NOMO-1 treated with dmso at 0.1 percent for 144 hours (cell line): ENCODE measurements around the gene ZBED5.

Source experiments
- DNase-seq: peaks from one replicate; lab custom pipeline; 2025; ENCODE audit not compliant: unreplicated experiment; lab: John Stamatoyannopoulos, UW

Gene ZBED5

DNA sequence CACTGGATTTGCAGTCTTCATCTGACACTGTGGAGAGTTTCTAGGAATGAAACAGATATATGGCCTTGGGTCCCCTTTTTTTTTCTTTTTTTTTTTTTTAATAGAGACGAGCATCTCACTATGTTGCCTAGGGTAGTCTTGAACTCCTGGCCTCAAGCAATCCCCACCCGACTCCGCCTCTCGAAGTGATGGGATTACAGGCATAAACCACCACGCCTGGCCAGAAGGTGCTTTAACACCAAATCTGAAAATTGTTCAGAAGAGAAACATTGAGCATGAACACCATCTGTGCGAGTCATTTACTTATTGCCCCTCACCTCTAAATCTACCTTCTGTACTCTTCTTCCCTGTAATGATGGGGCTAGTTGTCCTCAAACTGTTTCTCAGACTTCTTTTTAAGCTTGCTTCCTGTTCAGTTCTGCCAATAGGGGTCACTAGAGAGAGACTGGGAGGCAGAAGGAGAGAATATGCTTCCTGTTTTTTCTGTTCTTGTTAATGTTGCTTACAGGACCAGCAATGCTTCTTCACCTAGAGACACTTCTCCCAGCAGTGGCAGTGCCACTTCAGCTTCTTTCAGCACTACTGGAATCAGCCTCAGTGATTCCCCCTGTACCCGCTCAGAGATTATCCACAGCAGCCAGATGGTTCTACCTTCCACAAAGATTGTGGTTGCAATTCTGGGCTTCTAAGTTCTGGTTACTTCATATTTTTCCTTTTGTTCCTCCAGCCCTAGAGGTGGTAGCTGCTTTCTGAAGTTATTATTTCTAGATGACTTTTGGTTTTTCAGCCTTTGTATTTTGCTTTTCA lies 20.8 kb upstream of the ZBED5 start:
- peak; percentile 72 for DNase-seq

DNA sequence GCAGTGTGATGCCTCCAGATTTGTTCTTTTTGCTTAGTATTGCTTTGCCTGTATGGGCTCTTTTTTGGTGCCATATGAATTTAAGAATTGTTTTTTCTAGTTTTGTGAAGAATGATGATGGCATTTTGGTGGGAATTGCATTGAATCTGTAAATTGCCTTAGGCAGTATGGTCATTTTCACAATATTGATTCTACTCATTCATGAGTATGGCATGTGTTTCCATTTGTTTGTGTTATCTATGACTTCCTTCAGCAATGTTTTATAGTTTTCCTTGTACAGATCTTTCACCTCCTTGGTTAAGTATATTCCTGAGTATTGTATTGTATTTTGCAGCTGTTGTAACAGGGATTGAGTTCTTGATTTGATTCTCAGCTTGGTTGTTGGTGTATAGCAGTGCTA lies 18.3 kb upstream of the ZBED5 start:
- no peak for DNase-seq

DNA sequence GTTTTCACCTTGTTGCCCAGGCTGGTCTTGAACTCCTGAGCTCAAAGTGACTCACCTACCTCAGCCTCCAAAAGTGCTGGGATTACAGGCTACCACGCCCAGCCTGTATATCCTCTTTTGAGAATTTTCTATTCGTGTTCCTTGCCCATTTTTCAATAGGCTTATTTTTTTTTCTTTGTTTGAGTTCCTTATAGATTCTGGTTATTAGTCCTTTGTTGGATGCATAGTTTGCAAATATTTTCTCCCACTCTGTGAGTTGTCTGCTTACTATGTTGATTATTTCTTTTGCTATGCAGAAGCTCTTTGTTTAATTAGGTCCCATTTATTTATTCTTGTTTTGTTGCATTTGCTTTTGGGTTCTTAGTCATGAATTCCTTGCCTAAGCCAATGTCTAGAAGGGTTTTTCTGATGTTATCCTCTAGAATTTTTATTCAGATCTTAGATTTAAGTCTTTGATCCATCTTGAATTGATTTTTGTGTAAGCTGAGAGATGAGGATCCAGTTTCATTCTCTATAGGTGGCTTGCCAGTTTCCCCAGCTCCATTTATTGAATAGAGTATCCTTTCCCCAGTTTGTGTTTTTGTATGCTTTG lies 17.7 kb upstream of the ZBED5 start:
- DNase-seq, result no peak

DNA sequence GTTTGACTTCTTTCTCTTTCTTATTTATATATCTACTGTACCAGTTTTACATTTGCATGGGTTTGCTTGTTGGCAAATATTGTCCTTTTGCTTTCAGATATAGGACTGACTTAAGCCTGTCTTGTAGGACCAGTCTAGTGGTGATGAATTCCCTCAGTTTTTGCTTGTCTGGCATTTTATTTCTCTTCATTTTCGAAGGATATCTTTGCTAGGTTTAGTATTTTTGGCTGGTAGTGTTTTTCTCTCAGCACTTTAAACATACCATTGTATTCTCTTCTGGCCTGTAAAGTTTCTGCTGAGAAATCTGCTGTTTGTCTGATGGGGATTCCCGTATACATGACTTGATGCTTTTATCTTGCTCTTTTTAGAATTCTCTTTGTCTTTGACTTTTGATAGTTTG lies 14.2 kb upstream of the ZBED5 start:
- no peak for DNase-seq

DNA sequence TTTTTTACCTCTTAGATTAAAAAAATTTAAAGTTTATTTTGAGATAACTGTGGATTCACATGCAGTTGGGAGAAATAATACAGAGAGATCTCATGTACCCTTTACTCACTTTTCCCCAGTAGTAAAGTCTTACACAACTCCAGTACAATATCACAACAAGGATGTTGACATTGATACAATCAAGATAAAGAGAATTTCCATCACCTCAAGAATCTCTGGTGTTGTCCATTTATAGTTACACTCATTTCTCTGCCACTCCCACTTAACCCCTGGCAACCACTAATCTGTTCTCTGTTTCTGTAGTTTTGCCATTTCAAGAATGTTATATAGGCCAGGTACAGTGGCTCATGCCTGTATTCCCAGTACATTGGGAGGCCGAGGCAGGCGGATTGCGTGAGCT lies 10.5 kb upstream of the ZBED5 start:
- DNase-seq, result no peak

DNA sequence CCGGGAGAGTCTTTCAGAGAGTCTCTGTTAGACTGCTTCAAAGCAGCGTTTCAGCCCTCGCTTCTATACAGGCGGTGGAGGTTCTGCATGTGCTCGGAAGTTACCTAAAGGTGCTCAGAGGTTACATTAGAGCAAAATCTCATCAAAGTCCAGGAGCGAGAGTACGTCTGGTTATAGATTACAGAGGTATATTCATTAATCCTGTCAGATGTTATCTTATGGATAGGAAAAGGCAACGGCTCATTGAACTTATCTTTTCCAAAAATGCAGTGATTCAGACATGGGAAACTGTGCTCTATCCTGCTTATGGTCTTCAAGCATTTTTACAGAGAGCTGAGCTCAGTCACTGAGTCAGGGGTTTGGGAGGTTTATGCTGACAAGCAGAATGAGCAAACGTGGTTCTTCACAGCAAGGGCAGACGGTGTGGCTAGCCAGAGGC lies 9.1 kb upstream of the ZBED5 start:
- no peak for DNase-seq

DNA sequence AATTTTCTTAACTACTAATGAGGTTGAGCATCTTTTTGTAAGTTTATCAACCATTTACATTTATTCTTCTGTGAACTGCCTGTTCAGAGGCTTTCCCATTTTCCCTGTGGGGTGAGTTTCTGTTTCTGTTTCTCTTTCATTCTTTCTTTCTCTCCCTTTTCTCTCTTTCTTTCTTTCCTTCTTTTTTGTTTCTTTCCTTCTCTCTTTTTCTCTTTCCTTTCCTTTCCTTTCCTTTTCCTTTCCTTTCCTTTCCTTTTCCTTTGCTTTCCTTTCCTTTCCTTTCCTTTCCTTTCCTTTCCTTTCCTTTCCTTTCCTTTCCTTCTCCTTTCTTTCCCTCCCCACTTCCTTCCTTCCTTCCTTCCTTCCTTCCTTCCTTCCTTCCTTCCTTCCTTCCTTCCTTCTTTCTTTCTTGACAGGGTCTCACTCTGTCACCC lies 8.0 kb upstream of the ZBED5 start:
- no peak for DNase-seq

DNA sequence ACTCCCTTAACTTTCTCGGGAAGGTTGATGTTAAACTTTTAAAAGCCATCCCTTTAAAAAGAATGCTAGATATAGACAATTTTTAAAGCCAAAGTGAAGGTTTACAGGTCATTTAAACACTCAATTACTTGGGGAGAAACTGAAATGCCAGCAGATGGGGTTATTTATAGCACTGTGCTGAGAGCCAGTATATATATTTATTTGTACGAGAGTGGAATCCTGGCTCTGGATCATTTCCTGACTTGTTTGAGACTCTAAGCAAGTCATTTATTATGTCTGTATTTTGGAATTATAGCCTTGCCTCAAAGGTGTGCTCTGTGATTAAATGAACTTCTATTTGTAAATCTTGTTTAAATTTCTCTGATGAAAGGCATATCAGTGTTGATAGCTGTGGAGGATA lies 6.8 kb upstream of the ZBED5 start:
- no peak for DNase-seq

DNA sequence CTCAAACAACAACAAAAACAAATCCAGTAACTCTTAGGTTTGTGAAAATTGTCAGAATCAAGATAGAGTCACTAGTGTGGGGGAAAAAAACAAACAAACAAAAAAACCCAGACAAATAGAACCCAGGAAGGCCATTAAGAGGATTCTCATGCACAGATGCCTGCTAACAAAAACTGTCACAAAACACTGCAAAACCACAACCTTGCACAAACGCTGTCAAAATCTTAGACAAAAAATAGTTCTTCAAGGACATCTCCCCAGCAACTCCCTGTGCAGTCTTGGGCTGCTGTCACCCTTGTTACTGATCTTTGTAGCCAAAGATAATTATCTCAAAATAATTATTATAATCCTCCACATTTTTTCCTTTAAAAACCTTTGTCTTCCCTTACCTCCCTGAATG lies 4.6 kb upstream of the ZBED5 start:
- no peak for DNase-seq

DNA sequence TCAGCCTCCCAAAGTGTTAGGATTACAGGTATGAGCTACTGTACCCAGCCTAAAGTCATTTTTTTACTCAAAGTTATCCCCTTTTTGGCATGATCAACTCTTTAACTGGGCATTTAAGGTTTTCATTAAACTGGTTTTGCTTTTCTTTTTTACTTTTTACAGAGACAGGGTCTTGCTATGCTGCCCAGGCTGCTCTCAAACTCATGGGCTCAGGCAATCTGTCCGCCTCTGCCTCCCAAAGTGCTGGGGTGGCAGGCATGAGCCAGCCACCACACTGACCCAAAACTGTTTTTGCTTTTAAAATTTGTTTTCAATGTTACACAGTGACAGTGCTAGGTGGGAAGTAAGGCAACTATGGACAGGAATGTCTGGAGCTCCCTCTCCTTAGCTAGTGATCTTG lies 3.9 kb upstream of the ZBED5 start:
- no peak for DNase-seq

DNA sequence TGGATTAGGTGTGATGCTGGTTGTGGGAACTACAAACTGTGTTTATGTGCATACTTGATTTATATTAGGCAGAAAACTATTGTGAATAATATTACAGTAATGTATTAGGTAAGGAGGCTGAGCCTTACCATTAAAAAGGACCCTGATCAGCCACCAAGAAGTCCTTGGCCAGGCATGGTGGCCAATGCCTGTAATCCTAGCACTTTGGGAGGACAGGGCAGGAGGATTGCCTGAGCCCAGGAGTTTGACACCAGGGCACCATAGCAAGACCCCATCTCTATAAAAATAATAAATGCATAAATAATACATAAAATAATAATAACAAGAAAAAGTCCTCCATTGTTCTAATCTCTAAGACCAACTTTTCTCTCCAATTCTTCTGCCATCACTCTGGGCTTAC lies 3.2 kb upstream of the ZBED5 start:
- DNase-seq, result no peak

DNA sequence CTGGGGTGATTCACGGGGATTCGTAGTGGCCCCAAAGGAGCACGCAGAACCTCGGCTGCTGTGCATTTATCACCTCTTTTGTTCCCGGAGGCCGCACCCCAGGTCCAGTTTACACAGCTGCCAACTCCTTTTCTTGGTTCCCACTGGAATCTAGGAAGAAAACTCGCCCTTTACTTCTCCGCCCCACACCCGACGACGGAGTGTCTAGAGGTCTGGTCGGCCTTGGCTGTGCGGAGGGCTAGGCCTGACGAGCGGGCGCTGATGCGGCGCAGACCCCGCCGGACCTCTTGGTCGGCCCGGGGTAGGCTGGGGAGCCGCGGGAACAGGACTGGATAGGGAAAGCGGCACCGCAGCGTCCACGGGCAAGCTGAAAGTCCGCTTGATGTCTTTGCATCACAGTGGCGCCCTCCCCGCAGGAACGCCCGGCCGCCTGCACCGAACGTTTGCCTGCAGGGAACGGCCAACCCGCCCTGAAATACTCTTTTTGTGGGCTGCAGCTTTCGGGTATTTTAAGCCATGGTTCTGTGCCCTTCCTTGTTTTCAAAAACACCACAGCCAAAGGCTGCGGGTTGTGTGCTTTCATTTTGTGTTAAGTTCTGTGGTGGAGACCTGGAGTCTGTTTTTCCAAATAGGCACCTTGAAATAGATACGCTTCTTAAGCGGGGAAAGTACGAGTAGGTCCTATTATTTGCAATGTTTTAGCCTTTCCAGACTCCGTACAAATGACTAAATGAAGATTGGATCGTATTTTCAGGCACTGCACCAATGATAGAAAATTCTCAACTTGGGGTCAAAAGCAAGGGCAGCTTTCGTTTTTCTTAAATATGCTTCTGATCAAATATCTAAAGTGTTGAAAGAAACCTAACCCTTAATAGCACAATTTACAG lies 829 bp upstream of the ZBED5 start:
- peak; percentile 32 for DNase-seq

DNA sequence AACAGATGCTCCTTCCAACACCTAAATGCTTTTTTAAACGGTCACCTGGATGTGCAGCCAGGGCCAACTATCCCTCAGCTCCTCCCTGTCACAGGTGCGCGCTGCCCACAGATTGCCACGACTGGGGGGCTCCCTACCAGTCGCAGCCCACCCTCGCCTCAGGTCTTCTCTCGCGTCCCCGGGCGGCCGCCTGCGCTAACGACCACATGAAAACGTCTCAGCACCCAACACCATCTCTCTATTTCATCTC lies 469 bp downstream of the ZBED5 start:
- DNase-seq, result no peak

DNA sequence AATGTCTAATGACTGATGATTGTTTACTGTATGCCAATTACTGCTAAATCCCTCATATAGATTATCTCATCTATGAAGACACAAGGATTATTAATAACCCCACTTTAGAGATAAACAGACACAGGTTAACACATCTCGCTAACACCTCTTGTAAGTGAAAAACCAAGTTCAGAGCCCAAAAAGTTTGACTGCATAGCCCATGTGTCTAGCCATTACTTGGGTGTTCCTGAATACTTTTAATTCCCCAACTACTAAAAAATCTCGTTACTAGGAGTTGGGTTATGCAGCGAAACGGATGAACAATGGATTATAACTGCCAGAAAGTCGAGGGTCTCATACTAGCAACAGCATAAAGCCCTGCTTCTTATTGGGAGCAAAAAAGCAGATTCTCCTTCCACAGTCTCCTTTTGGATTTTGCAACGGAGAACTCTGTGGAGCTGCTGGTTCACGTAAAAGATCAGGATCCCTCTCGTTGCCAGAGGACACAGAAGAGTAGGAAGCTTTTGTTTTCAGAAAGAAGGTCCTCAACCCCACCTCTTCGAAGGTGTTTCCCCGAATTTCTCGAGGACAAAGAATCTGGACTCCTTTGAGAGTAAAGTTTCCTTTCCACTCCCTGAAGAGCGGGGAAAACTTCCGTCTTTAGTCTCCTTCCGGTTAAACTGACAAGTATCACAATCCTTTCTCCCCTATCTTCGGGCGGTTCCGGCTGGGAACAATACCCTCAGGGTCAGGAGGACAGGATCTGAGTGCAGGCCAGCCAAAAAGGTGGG lies 979 bp downstream of the ZBED5 start:
- no peak for DNase-seq

DNA sequence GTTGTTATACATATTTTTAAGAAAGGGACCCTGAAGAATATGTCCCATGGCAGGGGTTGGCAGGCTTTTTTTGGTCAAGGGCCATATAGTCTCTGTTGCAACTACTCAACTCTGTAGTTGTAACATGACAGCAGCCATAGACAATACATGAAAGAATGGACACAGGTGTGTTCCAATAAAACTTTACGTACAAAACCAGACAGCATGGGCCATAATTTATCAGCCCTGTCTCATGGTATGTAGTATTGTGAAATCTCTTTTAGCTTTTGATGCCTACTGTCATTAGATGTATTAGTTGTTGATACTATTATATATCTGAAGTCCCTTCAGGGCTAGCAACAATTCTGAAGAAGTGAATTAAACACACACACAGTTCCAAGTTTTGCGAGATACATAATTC lies 2.6 kb downstream of the ZBED5 start:
- DNase-seq, result no peak

DNA sequence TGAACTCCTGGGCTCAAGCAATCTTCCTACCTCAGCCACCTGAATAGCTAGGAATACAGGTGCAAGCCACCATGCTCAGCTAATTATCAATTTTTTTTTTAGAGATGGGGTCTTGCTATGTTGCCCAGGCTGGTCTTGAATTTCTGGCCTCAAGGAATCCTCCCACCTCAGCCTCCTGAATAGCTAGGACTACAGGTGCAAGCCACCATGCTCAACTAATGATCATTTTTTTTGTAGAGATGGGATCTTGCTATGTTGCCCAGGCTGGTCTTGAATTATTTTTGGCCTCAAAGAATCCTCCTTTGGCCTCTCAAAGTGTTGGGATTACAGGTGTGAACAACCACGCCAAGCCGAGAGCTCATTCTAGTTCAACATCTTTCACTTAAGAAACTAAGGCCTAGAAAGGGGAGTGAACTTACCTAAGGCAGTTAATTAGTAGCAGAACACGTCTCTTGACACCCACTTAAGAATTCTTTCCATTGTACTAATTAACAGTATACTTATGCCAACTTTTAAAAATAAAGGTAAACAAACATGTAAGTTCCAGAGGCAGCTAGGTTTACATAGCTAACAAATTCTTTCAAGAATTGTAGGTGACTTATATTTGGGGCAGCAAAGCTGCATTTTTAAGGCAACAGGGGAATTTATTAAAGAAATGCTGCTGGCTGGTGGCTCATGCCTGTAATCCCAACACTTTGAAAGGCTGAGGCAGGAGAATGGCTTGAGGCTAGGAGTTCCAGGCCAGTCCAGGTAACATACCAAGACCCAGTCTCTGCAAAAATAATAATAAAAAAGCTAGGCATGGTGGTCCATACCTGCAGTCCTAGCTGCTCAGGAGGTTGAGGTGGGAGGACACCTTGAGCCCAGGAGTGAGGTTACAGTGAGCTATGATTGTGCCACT lies 9.6 kb downstream of the ZBED5 start:
- DNase-seq, result no peak

DNA sequence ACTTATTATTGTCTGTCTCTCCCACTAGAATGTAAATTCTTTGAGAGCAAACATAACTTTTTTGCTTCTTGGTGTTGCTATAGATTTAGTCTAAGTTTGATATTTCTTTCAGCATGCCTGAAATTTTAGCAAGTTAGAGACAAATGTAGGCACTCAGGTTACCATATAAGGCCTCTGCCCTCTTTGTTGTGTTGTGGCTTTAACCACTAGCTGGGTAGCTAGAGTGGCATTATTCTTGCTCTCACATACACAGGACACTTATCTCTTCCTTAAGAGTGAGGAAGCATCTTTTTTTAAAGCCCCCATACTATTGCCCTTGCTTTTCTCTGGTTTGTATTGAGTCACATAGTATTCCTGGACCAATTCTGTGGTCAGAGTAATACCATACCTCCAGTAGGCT lies 11.2 kb downstream of the ZBED5 start:
- DNase-seq, result no peak

DNA sequence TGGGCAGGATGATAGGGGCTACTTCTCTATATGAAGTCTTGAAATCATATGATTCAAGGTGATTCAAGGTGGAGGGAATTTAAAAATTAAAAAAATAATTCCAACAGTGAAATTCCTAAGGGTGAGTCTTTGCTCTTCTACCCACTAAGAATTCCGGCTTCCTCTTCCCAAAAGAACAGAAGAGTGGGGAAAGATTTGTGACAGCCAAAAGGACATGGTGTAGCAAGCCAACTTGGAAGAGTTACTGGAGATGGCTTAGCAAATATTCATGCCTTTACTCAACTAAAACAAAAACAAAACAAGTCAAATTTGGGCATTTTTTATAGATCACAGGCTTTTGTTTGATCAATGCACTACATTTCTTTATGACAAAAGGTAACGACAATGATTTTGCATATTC lies 12.3 kb downstream of the ZBED5 start:
- DNase-seq, result no peak

DNA sequence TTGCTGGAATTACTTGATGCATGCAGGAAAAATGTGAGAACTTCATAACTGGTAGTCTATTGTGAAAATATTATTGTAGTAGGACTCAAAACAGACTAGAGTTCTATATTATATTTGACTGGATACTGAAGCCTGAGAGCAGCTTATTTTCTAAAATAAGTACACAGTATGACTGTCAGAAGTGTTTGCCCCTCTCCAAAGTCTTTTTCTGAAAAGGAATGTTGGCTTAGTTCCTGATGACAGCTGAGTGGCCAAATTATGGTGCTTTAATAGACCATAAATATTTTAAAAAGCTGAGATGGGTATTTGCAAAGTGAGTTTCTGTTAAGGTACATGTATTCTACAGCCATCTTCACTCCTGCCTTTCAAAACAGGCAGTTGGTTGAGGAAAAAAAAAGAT lies 13.1 kb downstream of the ZBED5 start:
- no peak for DNase-seq

DNA sequence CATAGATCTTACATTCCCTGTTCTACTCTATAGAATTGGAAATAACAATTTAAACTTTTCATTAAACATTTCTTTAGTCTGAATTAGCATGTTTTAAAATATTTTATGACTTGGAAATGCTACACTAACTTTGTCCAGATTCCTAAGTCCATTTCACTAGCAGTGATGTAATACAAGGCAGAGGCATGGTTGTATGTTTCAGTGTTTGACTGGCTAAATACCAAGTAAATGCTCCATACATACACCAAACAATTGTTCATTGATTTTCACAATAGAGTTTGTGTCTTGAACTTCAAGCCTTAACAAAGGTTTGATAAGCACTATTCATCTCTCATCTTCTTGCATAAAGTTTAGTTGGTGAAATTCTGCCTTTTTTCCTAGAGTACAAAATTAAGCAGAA lies 13.5 kb downstream of the ZBED5 start:
- DNase-seq, result no peak
